Lower lobe of right lung (tissue), 2 donors: ENCODE results near the gene TWNK. TPM values are rescaled to one million over a fixed set of nuclear protein-coding genes. Genes with fewer than 3 reads are reported as not detected.

ENCODE experiments used
- ATAC-seq, 2 donors: fragments of 200-7000 bp; cut with Tn5 transposase; one replicate each; pipeline ENCODE4 v1.9.1; 2020 to 2022; ENCODE audit warnings: mild to moderate bottlenecking in 2 of 2, moderate library complexity in 2 of 2
- DNase-seq: peaks from one replicate; pipeline ENCODE4 v3.0.0-alpha.2; 2020
- H3K27ac ChIP-seq: fragments of 200-600 bp; one replicate; pipeline ENCODE4 v1.8.0; 2022
- H3K27me3 ChIP-seq: fragments of 200-600 bp; one replicate; pipeline ENCODE4 v1.8.0; 2022; ENCODE audit warnings: low read depth
- H3K36me3 ChIP-seq: fragments of 200-600 bp; one replicate; pipeline ENCODE4 v1.8.0; 2022; ENCODE audit warnings: mild to moderate bottlenecking
- H3K4me1 ChIP-seq: fragments of 200-600 bp; one replicate; pipeline ENCODE4 v1.8.0; 2022
- H3K4me3 ChIP-seq: fragments of 200-600 bp; one replicate; pipeline ENCODE4 v1.8.0; 2022; ENCODE audit warnings: mild to moderate bottlenecking
- H3K9me3 ChIP-seq: fragments of 200-600 bp; one replicate; pipeline ENCODE4 v1.8.0; 2022
- intact Hi-C: fragments of 100-400 bp; cut with DNase I; formaldehyde crosslinking; loops from one replicate; pipeline ENCODE4 v1.11.0; 2022
- total RNA-seq: library from RNA; stranded (reverse); fragmentation: NEBNext Ultra II Directional; extraction: Animal tissue kit (Norgen Biotek cat#: 25700); gene quantifications from one replicate; pipeline ENCODE4 v1.2.1, GENCODE V29; 2021
- TF ChIP-seq, protein P1 (sequence below): fragments of 200-600 bp; IDR thresholded peaks from one replicate; pipeline ENCODE4 v1.8.0; 2022; ENCODE audit warnings: antibody characterized with exemption, mild to moderate bottlenecking
- donor health status: DM: no; HTN: yes; CAD: no; lungs with severe emphysema.

Gene TWNK
- total RNA-seq, 1 donor from 2014 or later = 5.8 TPM

DNA sequence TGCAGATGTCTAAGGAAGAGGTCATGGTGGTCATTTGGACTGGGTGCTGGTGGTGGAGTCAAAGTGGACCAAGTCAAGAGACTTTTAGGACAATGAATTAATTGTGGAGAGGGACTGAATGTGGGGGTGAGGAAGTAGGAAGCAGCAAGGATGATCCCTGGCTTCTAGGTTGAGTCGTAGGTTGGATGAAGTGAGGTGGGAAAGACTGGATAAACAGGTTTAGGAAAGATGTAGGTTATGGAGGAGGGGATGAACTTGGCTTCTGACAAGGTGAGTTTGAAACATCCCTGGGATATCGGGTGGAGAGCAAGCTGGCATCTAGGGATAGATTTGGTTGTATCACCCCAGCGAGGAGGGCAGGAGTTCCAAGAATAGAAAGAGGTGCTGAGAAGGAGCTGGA, 10.4 kb upstream of the TWNK start:
- Histone ChIP-seq H3K4me1 (no peaks in the 10 kb centered on the region), H3K27ac (no peak overlapping the region), H3K36me3 (peaks cover 24% of the 10 kb centered on the region), H3K9me3 (no peaks in the 10 kb centered on the region), H3K4me3 (no peak overlapping the region), H3K27me3 (no peaks in the 10 kb centered on the region)
- intact Hi-C loops = no loop called here
- DNase-seq (no peak), ATAC-seq (no peak)
- TF ChIP-seq, protein P1, sequence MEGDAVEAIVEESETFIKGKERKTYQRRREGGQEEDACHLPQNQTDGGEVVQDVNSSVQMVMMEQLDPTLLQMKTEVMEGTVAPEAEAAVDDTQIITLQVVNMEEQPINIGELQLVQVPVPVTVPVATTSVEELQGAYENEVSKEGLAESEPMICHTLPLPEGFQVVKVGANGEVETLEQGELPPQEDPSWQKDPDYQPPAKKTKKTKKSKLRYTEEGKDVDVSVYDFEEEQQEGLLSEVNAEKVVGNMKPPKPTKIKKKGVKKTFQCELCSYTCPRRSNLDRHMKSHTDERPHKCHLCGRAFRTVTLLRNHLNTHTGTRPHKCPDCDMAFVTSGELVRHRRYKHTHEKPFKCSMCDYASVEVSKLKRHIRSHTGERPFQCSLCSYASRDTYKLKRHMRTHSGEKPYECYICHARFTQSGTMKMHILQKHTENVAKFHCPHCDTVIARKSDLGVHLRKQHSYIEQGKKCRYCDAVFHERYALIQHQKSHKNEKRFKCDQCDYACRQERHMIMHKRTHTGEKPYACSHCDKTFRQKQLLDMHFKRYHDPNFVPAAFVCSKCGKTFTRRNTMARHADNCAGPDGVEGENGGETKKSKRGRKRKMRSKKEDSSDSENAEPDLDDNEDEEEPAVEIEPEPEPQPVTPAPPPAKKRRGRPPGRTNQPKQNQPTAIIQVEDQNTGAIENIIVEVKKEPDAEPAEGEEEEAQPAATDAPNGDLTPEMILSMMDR = no peak

DNA sequence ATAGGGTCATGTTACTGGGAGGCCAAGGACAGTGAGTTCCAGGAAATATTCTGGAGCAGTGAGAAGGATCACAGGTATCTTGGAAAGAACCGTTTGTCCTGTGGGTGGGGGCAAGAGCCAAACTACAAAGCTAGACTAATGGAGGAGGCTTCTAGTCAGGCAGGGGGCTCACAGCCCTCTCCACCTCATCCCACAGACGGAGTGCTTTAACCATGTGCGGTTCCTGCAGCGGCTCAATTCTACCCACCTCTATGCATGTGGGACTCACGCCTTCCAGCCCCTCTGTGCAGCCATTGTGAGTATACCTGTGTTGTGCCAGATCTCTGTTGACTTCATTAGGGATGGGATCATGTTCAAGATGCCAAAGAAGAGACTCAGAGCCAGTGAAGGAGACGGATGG, 9.9 kb upstream of the TWNK start:
- Histone ChIP-seq H3K27ac (no peak overlapping the region), H3K9me3 (no peaks in the 10 kb centered on the region), H3K4me1 (no peaks in the 10 kb centered on the region), H3K36me3 (peaks cover 29% of the 10 kb centered on the region), H3K27me3 (no peaks in the 10 kb centered on the region), H3K4me3 (no peak overlapping the region)
- no peak for ATAC-seq
- TF ChIP-seq, protein P1 = no peak
- intact Hi-C loops = no loop called here
- DNase-seq = no peak

DNA sequence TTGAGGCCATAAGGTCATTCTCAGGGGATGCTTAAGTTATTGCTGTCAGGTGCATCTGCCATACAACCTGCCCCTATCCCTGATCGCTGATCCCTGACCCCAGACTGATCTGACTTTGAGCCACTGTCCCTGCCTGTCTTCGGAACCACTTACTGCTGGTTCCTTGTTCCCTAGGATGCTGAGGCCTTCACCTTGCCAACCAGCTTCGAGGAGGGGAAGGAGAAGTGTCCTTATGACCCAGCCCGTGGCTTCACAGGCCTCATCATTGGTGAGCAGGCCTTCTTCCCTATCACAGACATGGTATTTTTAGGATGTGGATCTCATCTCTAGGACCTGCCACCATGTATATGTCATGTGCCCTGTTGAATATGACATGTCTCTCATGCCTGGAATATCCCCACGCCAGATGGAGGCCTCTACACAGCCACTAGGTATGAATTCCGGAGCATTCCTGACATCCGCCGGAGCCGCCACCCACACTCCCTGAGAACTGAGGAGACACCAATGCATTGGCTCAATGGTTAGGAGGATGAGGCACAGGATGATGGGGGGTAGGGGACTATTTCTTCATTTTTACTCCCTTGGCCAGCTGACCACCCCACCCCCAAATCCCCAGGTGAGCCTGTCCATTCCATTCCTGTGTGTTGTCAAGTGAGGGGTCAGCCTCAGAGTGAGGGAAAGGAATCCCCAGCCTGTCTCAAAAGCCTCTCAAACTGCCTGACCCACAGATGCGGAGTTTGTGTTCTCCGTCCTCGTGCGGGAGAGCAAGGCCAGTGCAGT, 9.0 kb upstream of the TWNK start:
- Histone ChIP-seq H3K27me3 (no peaks in the 10 kb centered on the region), H3K27ac (no peak overlapping the region), H3K9me3 (no peaks in the 10 kb centered on the region), H3K36me3 (peaks cover 38% of the 10 kb centered on the region), H3K4me3 (no peak overlapping the region), H3K4me1 (no peaks in the 10 kb centered on the region)
- DNase-seq (no peak), ATAC-seq (no peak)
- TF ChIP-seq, protein P1 = no peak
- intact Hi-C loops = no loop called here

DNA sequence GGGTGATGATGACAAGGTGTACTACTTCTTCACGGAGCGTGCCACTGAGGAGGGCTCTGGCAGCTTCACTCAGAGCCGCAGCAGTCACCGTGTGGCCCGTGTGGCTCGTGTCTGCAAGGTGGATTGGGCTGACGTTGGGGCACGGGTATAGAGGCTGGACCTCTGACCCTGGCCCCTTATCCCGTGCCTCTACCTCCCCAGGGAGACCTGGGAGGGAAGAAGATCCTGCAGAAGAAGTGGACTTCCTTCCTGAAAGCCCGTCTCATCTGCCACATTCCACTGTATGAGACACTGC, 8.5 kb upstream of the TWNK start:
- intact Hi-C loops = no loop called here
- ATAC-seq (no peak), DNase-seq (no peak)
- no peaks in the 10 kb centered on the region for H3K4me1 ChIP-seq
- H3K36me3 ChIP-seq = peaks cover 41% of the 10 kb centered on the region
- no peak overlapping the region for H3K27ac ChIP-seq
- H3K4me3 ChIP-seq = no peak overlapping the region
- TF ChIP-seq, protein P1 = no peak
- H3K9me3 ChIP-seq = no peaks in the 10 kb centered on the region
- H3K27me3 ChIP-seq = no peaks in the 10 kb centered on the region

DNA sequence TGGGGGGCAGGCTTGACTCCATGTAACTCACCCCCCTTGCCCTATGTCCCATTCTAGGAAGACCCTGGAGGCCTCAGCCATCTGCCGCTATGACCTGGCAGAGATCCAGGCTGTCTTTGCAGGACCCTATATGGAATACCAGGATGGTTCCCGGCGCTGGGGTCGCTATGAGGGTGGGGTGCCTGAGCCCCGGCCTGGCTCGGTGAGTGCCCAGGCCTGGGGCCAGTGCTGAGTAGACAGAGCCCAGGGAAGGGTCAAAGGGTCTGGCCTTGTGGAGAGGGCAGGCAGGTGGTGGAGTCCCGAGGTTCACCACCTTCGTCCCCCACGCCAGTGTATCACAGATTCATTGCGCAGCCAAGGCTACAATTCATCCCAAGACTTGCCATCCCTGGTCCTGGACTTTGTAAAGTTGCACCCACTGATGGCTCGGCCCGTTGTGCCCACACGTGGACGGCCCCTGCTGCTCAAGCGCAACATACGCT, 7.5 kb upstream of the TWNK start:
- H3K4me3 ChIP-seq = no peak overlapping the region
- ATAC-seq (no peak), DNase-seq (no peak)
- TF ChIP-seq, protein P1 = no peak
- no peaks in the 10 kb centered on the region for H3K9me3 ChIP-seq
- peaks cover 42% of the 10 kb centered on the region for H3K36me3 ChIP-seq
- intact Hi-C loops = no loop called here
- H3K27me3 ChIP-seq = no peaks in the 10 kb centered on the region
- no peaks in the 10 kb centered on the region for H3K4me1 ChIP-seq
- no peak overlapping the region for H3K27ac ChIP-seq
